GM12872 (cell line): ENCODE results near the gene BEGAIN.

Experiments
- CTCF ChIP-seq: IDR thresholded peaks from 3 replicates; pipeline ENCODE4 v1.5.1; 2011; ENCODE audit warnings: low read depth, mild to moderate bottlenecking, low read length, moderate library complexity; ENCODE audit not compliant: insufficient read depth

BEGAIN gene

GRCh38 chr14:100588671-100589070, 1.5 kb upstream of the BEGAIN start:
- TF ChIP-seq CTCF: no peak

- no peak for TF ChIP-seq CTCF
These were observed 670 bp upstream of the BEGAIN start for GRCh38 chr14:100587763-100588411.

GRCh38 chr14:100586403-100587085, 673 bp downstream of the BEGAIN start:
- TF ChIP-seq CTCF: no peak

- TF ChIP-seq CTCF: no peak
These were observed 1.1 kb downstream of the BEGAIN start for GRCh38 chr14:100586153-100586402.

GRCh38 chr14:100585448-100586152, 1.6 kb downstream of the BEGAIN start:
- no peak for TF ChIP-seq CTCF

- TF ChIP-seq CTCF: no peak
These were observed 2.9 kb downstream of the BEGAIN start for GRCh38 chr14:100584056-100585031.

- TF ChIP-seq CTCF: no peak
These were observed 4.0 kb downstream of the BEGAIN start for GRCh38 chr14:100583245-100583644.
